Stimulated activated memory B cell treated with anti-CD40 and anti-IgM and Interleukin-4, amounts not matched to agents 10 μg/mL and 1 μg/mL and 100 μg/mL, for 72 hours (primary cell): ENCODE data around the gene SIRT6.
"Not testable (repeated sequence)": the region's sequence is repeated elsewhere in the genome, so short reads cannot be mapped to it uniquely, and the experiment has no call there.

Experiments used
- ATAC-seq: fragments of 150-1000 bp; cut with Tn5 transposase; 2 replicates; pipeline ENCODE4 v1.10.0; 2021
- H3K27ac Mint-ChIP-seq: one replicate; pipeline ENCODE4 v1.8.0; 2022; ENCODE audit warnings: mild to moderate bottlenecking, mixed read lengths
- H3K27me3 Mint-ChIP-seq: one replicate; pipeline ENCODE4 v1.8.0; 2022; ENCODE audit warnings: mixed read lengths
- H3K36me3 Mint-ChIP-seq: one replicate; pipeline ENCODE4 v1.8.0; 2022; ENCODE audit warnings: mixed read lengths
- H3K4me1 Mint-ChIP-seq: one replicate; pipeline ENCODE4 v1.8.0; 2022; ENCODE audit warnings: mixed read lengths
- H3K4me3 Mint-ChIP-seq: one replicate; pipeline ENCODE4 v1.8.0; 2022; ENCODE audit warnings: mild to moderate bottlenecking, moderate library complexity, mixed read lengths
- H3K9me3 Mint-ChIP-seq: one replicate; pipeline ENCODE4 v1.8.0; 2022; ENCODE audit warnings: mixed read lengths

The SIRT6 gene

DNA sequence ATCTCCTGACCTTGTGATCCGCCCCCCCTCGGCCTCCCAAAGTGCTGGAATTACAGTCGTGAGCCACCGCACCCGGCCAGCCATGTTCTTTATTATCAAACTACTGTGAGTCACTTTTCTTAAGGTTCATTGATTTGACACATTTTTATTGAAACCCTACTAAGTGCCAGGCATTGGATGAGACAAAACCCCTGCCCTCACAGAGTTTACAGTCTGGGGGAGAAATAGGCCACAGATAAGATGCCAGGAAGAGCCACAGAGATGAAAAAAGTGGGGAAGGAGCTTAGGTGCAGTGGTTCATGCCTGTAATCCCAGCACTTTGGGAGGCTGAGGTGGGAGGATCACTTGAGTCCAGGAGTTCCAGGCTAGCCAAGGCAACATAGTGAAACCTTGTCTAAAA is 43.9 kb downstream of the SIRT6 start:
- no peak for ATAC-seq
- Mint-ChIP-seq H3K9me3 (no peaks in the 10 kb centered on the region), H3K27ac (no peak overlapping the region), H3K36me3 (no peaks in the 10 kb centered on the region), H3K4me3 (no peak overlapping the region), H3K27me3 (peaks cover 5% of the 10 kb centered on the region), H3K4me1 (peaks cover 13% of the 10 kb centered on the region)

DNA sequence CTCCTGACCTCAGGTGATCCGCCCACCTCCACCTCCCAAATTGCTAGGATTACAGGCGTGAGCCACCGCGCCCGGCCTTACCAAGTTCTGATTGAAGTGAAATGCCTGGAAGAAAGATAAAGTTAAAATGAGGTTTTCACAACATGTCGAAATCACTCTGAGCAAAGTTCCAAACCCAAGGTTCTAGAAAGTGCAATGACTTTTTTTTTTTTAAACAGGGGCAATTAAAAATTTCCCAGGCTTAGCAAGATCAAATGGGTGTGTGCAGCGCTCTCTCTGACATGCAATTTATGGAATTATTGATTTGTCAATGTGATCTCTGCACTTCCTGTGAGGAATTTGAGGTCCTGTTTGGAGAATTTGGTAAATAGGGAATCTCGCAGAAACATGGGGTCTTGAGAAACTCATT is 45.7 kb downstream of the SIRT6 start:
- Mint-ChIP-seq H3K9me3 (no peaks in the 10 kb centered on the region), H3K27ac (no peak overlapping the region), H3K27me3 (no peaks in the 10 kb centered on the region), H3K4me3 (no peak overlapping the region), H3K4me1 (peaks cover 13% of the 10 kb centered on the region), H3K36me3 (no peaks in the 10 kb centered on the region)
- ATAC-seq, result no peak

DNA sequence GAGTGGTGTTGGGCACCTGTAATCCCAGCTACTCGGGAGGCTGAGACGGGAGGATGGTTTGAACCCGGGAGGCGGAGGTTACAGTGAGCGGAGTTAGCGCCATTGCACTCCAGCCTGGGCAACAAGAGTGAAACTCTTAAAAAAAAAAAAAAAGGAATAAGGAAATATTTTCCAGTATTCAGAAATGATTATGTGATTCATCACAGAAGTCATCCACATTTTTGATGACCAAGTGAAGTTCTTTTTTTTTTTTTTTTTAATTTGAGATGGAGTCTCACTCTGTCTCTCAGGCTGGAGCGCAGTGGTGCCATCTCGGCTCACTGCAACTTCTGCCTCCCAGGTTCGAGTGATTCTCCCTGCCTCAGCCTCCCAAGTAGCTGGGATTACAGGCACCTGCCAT is 47.0 kb downstream of the SIRT6 start:
- H3K4me3 Mint-ChIP-seq, H3K36me3 Mint-ChIP-seq, H3K4me1 Mint-ChIP-seq, H3K9me3 Mint-ChIP-seq, ATAC-seq, H3K27me3 Mint-ChIP-seq, H3K27ac Mint-ChIP-seq: not testable (repeated sequence)

DNA sequence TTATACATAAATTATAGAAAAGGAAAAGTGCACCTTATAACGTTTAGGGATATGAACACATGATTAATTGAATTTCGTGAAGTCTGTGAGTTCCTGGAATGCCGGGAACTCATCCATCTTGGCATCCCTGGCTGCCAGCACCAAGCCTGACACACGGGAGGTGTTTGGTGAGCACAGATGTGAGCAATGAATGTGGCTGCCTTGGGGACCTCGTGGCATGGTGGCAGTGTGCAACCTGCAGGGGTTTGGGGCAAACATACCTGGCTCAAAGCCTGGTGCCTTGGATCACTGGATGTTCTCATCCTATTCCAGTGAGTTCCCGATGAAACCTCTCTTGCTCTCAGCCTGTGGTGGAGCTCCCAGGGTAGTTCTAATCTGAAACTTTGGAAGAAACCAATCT is 48.0 kb downstream of the SIRT6 start:
- no peak for ATAC-seq
- H3K4me3 Mint-ChIP-seq, result no peak overlapping the region
- no peak overlapping the region for H3K27ac Mint-ChIP-seq
- H3K36me3 Mint-ChIP-seq, result no peaks in the 10 kb centered on the region
- H3K9me3 Mint-ChIP-seq, result no peaks in the 10 kb centered on the region
- H3K4me1 Mint-ChIP-seq, result peaks cover under 1% of the 10 kb centered on the region
- no peaks in the 10 kb centered on the region for H3K27me3 Mint-ChIP-seq

DNA sequence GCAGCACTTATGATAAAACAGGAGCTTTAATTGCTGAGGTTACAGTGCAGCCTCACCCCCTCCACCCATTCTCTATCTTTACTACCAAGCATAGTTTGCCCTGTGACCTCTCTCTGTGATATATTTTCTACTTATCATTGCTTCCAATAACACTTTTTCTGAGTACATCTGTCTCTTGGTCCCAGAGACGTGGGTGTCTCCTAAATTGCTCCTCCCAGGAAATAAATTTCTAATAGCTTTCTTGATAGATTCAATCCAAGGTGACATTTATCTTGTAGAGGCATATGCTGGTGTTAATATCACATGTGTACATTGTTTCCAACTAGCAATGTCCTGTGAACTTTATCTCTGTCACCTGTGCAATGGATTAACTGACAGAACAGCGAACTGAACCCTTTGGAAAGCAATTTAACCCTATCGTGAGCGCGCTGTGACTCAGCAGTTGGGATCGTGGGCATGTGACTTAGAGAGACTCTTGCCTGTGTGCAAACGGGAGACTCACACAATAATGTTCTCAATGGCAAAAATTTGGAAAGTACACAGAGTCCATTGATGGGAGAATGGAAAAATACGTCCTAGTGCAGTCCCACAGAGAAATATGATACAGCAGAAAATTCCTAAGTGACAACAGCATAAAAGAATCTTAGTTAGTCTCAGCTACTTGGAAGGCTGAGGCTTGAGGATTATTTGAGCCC is 51.5 kb downstream of the SIRT6 start:
- Mint-ChIP-seq H3K27me3 (no peaks in the 10 kb centered on the region), H3K4me3 (no peak overlapping the region), H3K36me3 (no peaks in the 10 kb centered on the region), H3K9me3 (no peaks in the 10 kb centered on the region), H3K27ac (no peak overlapping the region), H3K4me1 (no peaks in the 10 kb centered on the region)
- ATAC-seq, result no peak

DNA sequence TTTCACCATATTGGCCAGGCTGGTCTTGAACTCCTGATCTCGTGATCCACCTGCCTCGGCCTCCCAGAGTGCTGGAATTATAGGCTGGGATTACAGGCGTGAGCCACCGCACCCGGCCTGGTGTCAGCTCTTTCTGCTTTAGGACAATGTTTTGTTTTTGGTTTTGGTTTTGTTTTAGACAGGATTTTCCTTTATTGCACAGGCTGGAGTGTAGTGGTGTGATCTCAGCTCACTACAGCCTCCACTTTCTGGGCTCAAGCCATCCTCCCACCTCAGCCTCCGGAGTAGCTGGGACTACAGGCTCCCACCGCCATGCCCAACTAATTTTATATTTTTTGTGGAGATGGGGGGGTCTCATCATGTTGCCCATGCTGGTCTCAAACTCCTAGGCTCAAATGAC is 53.3 kb downstream of the SIRT6 start:
- H3K4me1 Mint-ChIP-seq, ATAC-seq, H3K27ac Mint-ChIP-seq, H3K4me3 Mint-ChIP-seq, H3K27me3 Mint-ChIP-seq, H3K9me3 Mint-ChIP-seq, H3K36me3 Mint-ChIP-seq: not testable (repeated sequence)

DNA sequence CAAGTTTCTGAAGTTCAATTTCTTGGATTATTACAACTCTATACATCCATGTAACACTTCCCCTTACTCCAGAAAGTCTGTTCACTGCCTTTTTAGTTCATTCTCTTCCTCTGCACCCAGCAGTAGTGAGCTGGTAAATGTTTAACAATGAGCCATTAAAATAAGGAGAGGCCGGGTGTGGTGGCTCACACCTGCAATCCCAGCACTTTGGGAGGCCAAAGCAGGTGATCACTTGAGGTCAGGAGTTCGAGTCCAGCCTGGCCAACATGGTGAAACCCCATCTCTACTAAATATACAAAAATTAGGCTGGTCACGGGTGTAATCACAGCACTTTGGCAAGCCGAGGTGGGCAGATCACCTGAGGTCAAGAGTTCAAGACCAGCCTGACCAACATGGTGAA is 55.0 kb downstream of the SIRT6 start:
- H3K4me3 Mint-ChIP-seq, ATAC-seq, H3K36me3 Mint-ChIP-seq, H3K27ac Mint-ChIP-seq, H3K9me3 Mint-ChIP-seq, H3K27me3 Mint-ChIP-seq: not testable (repeated sequence)
- H3K4me1 Mint-ChIP-seq, result peaks cover 19% of the 10 kb centered on the region

DNA sequence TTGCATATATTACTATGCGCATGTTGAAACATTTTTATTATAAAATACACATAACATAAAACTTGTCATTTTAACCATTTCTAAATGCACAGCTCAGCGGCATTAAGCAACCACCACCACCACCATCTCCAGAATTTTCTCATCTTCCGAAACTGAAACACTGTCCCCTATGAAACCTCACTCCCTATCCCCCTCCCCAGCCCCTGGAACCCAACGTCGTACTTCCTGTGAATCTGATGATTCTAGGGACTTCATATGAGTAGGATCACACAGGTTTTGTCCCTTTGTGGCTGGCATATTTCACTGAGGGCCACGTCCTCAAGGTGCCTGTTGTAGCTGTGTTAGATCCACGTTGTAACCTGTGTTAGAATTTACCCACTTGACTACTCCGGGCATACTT is 57.7 kb downstream of the SIRT6 start:
- Mint-ChIP-seq H3K4me1 (peaks cover 38% of the 10 kb centered on the region), H3K27me3 (no peaks in the 10 kb centered on the region), H3K4me3 (peak overlapping the region; percentile 62), H3K9me3 (no peaks in the 10 kb centered on the region), H3K36me3 (peaks cover 9% of the 10 kb centered on the region), H3K27ac (peak overlapping the region; percentile 93)
- no peak for ATAC-seq
